GM12878 (cell line): ENCODE data around the gene UNC5B. TPM values are rescaled to one million over a fixed set of nuclear protein-coding genes. Genes with fewer than 3 reads are reported as not detected.

ENCODE experiments used
- ATAC-seq: fragments of 200-7000 bp; cut with Tn5 transposase; 3 replicates; pipeline ENCODE4 v1.9.1; 2020; ENCODE audit warnings: mild to moderate bottlenecking, moderate library complexity
- BruUV-seq: library from RNA; stranded (reverse); fragments of 400-500 nt; replicated peaks from 2 replicates; lab custom pipeline; 2021; lab: Mats Ljungman, UMichigan
- CTCF ChIA-PET: fragments of 300-600 bp; sonication (Branson Sonifier 250); formaldehyde crosslinking; extraction: SDS; loops from one replicate; lab custom pipeline; 2021; ENCODE audit warnings: inconsistent platforms; lab: Yijun Ruan, JAX
- POLR2A ChIA-PET: fragments of 350-600 bp; formaldehyde crosslinking; extraction: SDS; loops from one replicate; lab custom pipeline; 2021; ENCODE audit warnings: inconsistent platforms; lab: Charles Lee
- RAD21 ChIA-PET: fragments of 300-600 bp; sonication (Branson Sonifier 250); formaldehyde crosslinking; loops from one replicate; lab custom pipeline; 2023; ENCODE audit warnings: antibody characterized with exemption; ENCODE audit not compliant: unreplicated experiment; lab: Charles Lee
- SMC1A ChIA-PET: fragments of 300-600 bp; sonication (Branson Sonifier 250); formaldehyde crosslinking; loops from one replicate; lab custom pipeline; 2023; ENCODE audit not compliant: unreplicated experiment, uncharacterized antibody; lab: Charles Lee
- DNase-seq: peaks from one replicate; pipeline ENCODE4 v3.0.0-alpha.2; 2011; ENCODE audit warnings: low read depth, low spot score
- FAIRE-seq: peaks from 3 replicates; lab custom pipeline; 2011; peaks lifted over from hg19 to GRCh38; lab: Jason Lieb, UNC
- H2AFZ ChIP-seq: 2 replicates; pipeline ENCODE4 v1.6.0; 2011; ENCODE audit warnings: low read depth, low read length, control low read depth; ENCODE audit not compliant: control insufficient read depth
- H3K27ac ChIP-seq: 2 replicates; pipeline ENCODE4 v1.5.1; 2011; ENCODE audit warnings: control low read depth; ENCODE audit not compliant: control insufficient read depth, insufficient read depth
- H3K27me3 ChIP-seq, 2 experiments: replicated peaks in 1 of 2; 2 replicates each; pipeline versions ENCODE4 v1.6.0 to v1.6.1; 2011; ENCODE audit warnings: low read length in 1 of 2; ENCODE audit not compliant: control insufficient read depth in 2 of 2, insufficient read depth in 2 of 2
- H3K36me3 ChIP-seq, 2 experiments: 2 replicates each; pipeline ENCODE4 v1.5.1; 2011; ENCODE audit warnings: low read length in 1 of 2; ENCODE audit not compliant: control insufficient read depth in 2 of 2, insufficient read depth in 2 of 2
- H3K4me1 ChIP-seq: 2 replicates; pipeline ENCODE4 v1.6.1; 2011; ENCODE audit warnings: mild to moderate bottlenecking, low read length, moderate library complexity, mixed read lengths; ENCODE audit not compliant: control insufficient read depth, insufficient read depth
- H3K4me2 ChIP-seq: 2 replicates; pipeline ENCODE4 v1.6.0; 2011; ENCODE audit warnings: control low read depth; ENCODE audit not compliant: control insufficient read depth, insufficient read depth
- H3K4me3 ChIP-seq: fragments of 200-600 bp; sonication (generic); 2 replicates; pipeline ENCODE4 v1.5.1; 2016
- H3K79me2 ChIP-seq: 2 replicates; pipeline ENCODE4 v1.6.0; 2011; ENCODE audit warnings: low read length; ENCODE audit not compliant: control insufficient read depth, insufficient read depth
- H3K9ac ChIP-seq: 2 replicates; pipeline ENCODE4 v1.8.0; 2011; ENCODE audit warnings: low read length, control low read depth, mixed read lengths; ENCODE audit not compliant: control insufficient read depth, insufficient read depth
- H3K9me3 ChIP-seq: replicated peaks from 3 replicates; pipeline ENCODE4 v1.5.1; 2011; ENCODE audit warnings: mild to moderate bottlenecking, low read length; ENCODE audit not compliant: control insufficient read depth, insufficient read depth
- H4K20me1 ChIP-seq: 2 replicates; pipeline ENCODE4 v1.6.0; 2011; ENCODE audit not compliant: control insufficient read depth, insufficient read depth
- E2F8 ChIP-seq: fragments of 450-650 bp; IDR thresholded peaks from 2 replicates; pipeline ENCODE4 v1.6.1; 2018; ENCODE audit warnings: mild to moderate bottlenecking, low read depth, moderate library complexity; ENCODE audit not compliant: partially characterized antibody
- SMC3 ChIP-seq: IDR thresholded peaks from 2 replicates; pipeline ENCODE4 v1.6.1; 2011; ENCODE audit warnings: low read length, improper control_type of control experiment, borderline replicate concordance
- WGBS: methylation state at CpG from one replicate; pipeline ENCODE4 v1.1.6; 2016; ENCODE audit warnings: low lambda C conversion rate; ENCODE audit not compliant: insufficient replicate concordance, insufficient coverage; ENCODE audit errors: missing lambda C conversion rate; 5-methylcytosine and 5-hydroxymethylcytosine counted together
- in situ Hi-C: fragments of 300-500 bp; cut with MboI; formaldehyde crosslinking; loops from 9 replicates; pipeline ENCODE4 v1.14.3; 2018; ENCODE audit warnings: mixed read lengths
- intact Hi-C: fragments of 100-400 bp; cut with micrococcal nuclease; formaldehyde crosslinking; loops from one replicate; pipeline ENCODE4 v1.14.2; 2022; ENCODE audit not compliant: unreplicated experiment
- polyA plus RNA-seq, 11 experiments: library from polyadenylated mRNA; depleted of rRNA in 4 of 11; unstranded in 6 of 11; stranded (reverse) in 5 of 11; fragments of >200 nt; fragmentation: Nextera tagmentation in 4 of 11; fragmentation: Illumina TruSeq in 1 of 11; extraction: Ambion mirVana in 4 of 11; extraction: Trizol in 1 of 11; gene quantifications; 1 replicate in 1 of 11; 2 replicates in 10 of 11; pipeline versions ENCODE4 v1.2.1 to v1.2.3, GENCODE V29; 2011 to 2016; ENCODE audit warnings: inconsistent platforms in 2 of 11, missing spikeins in 2 of 11, low read depth in 1 of 11
- total RNA-seq, 4 experiments: library from RNA; depleted of rRNA in 3 of 4; stranded (reverse); fragments of >200 nt in 3 of 4; fragmentation: Illumina TruSeq in 1 of 4; extraction: Trizol in 1 of 4; gene quantifications; 2 replicates each; pipeline versions ENCODE4 v1.2.1 to v1.2.3, GENCODE V29; 2013 to 2021

The UNC5B gene
- total and polyA plus RNA-seq, 10 of the 15 experiments (the other 5 are each of a cell fraction or from before 2014, with no cell fraction given) = 0.03 to 0.08 TPM; not detected in 8

- ChIA-PET RAD21 (no interaction called here), SMC1A (interaction anchor here (0.9 kb wide), 1 partner anchor 88 kb away, joined by 4 read pairs; no protein-coding TSS in a partner anchor), POLR2A (no interaction called here), CTCF (no interaction called here)
- no peak overlapping the region for H3K27ac ChIP-seq
- no peaks in the 10 kb centered on the region for H3K36me3 ChIP-seq
- no peaks in the 10 kb centered on the region for H3K9me3 ChIP-seq
- no TSS peak for BruUV-seq
- ATAC-seq (no peak), DNase-seq (no peak), FAIRE-seq (no peak)
- H3K4me1 ChIP-seq = no peaks in the 10 kb centered on the region
- H2AFZ ChIP-seq = no peak overlapping the region
- H3K4me2 ChIP-seq = no peak overlapping the region
- H3K27me3 ChIP-seq = peaks cover 0 to 1% of the 10 kb centered on the region in 2 experiments; a peak in 2 of 4 replicates
- TF ChIP-seq SMC3 = no peak
- no peak for TF ChIP-seq E2F8
- no peak overlapping the region for H3K4me3 ChIP-seq
- no peak overlapping the region for H3K9ac ChIP-seq
- 39% methylated on average over 3 of the region's 3 CpGs for WGBS
- intact Hi-C loops = no loop called here
- no peaks in the 10 kb centered on the region for H4K20me1 ChIP-seq
- in situ Hi-C loops = no loop called here
- H3K79me2 ChIP-seq = no peaks in the 10 kb centered on the region
Measured at GRCh38 chr10:71290331-71290730, 78.0 kb downstream of the UNC5B start.
